Gastrocnemius medialis (tissue), 4 donors: ENCODE measurements around the gene PCNX2.

Source experiments
- CTCF ChIP-seq, 5 experiments: fragments of 450-650 bp in 3 of 5; fragments of 200-600 bp in 2 of 5; sonication (generic) in 2 of 5; IDR thresholded peaks in 4 of 5; conservative IDR thresholded peaks in 1 of 5; 1 replicate in 4 of 5; 2 replicates in 1 of 5; pipeline ENCODE4 v1.5.1; 2016 to 2019; ENCODE audit warnings: antibody characterized with exemption in 5 of 5, mild to moderate bottlenecking in 3 of 5, moderate library complexity in 3 of 5
- POLR2A ChIP-seq, 2 donors: fragments of 450-650 bp; IDR thresholded peaks; one replicate each; pipeline ENCODE4 v1.6.1; 2017; ENCODE audit warnings: antibody characterized with exemption in 2 of 2, mild to moderate bottlenecking in 2 of 2, moderate library complexity in 2 of 2

GRCh38 chr1:233109096-233109495, 186.4 kb downstream of the PCNX2 start:
- no peak for TF ChIP-seq POLR2A (IDR thresholded peaks at IDR 0.05)
- TF ChIP-seq CTCF (IDR thresholded peaks at IDR 0.05 in 4 of 5, conservative IDR thresholded peaks at IDR 0.05 in 1 of 5), result no peak
